AG04450 (cell line): ENCODE measurements around the gene SH3PXD2B. TPM values are rescaled to one million over a fixed set of nuclear protein-coding genes. Genes with fewer than 3 reads are reported as not detected.

Experiments
- CTCF ChIA-PET: fragments of 300-600, 350-600 bp; formaldehyde crosslinking; extraction: SDS; loops from one replicate; lab custom pipeline; 2022; ENCODE audit warnings: antibody characterized with exemption, inconsistent platforms; lab: Charles Lee
- POLR2A ChIA-PET: fragments of 350-600 bp; formaldehyde crosslinking; extraction: SDS; loops from one replicate; lab custom pipeline; 2021; ENCODE audit warnings: antibody characterized with exemption, inconsistent platforms; lab: Yijun Ruan, JAX
- DNase-seq: peaks from one replicate; pipeline ENCODE4 v3.0.0-alpha.2; 2011; ENCODE audit warnings: low read depth, low spot score
- H3K27ac ChIP-seq: one replicate; pipeline ENCODE4 v1.5.1; 2012; ENCODE audit warnings: low read depth, low read length, control low read depth
- H3K27me3 ChIP-seq: one replicate; pipeline ENCODE4 v1.6.0; 2012; ENCODE audit warnings: low read length; ENCODE audit not compliant: control insufficient read depth, insufficient read depth
- H3K4me3 ChIP-seq: 2 replicates; pipeline ENCODE4 v1.5.1; 2011; ENCODE audit warnings: mild to moderate bottlenecking, low read depth, low read length, control low read depth
- H3K9me3 ChIP-seq: 2 replicates; pipeline ENCODE4 v1.5.1; 2012; ENCODE audit warnings: low read length; ENCODE audit not compliant: control insufficient read depth, insufficient read depth
- CTCF ChIP-seq: IDR thresholded peaks from 2 replicates; pipeline ENCODE4 v1.5.1; 2011; ENCODE audit warnings: low read depth, low read length, control low read depth, inconsistent platforms
- polyA plus RNA-seq: library from polyadenylated mRNA; depleted of rRNA; stranded (reverse); fragments of >200 nt; gene quantifications from 2 replicates; pipeline ENCODE4 v1.2.3, GENCODE V29; 2011

The SH3PXD2B gene
- polyA plus RNA-seq, 1 experiment = 39.1 TPM

GRCh38 chr5:172493906-172494305, 39.6 kb upstream of the SH3PXD2B start:
- Histone ChIP-seq H3K27ac (no peak overlapping the region), H3K9me3 (no peaks in the 10 kb centered on the region), H3K4me3 (no peak overlapping the region), H3K27me3 (peaks cover 53% of the 10 kb centered on the region)
- no peak for TF ChIP-seq CTCF
- DNase-seq = no peak
- ChIA-PET POLR2A (no interaction called here), CTCF (no interaction called here)

DNA sequence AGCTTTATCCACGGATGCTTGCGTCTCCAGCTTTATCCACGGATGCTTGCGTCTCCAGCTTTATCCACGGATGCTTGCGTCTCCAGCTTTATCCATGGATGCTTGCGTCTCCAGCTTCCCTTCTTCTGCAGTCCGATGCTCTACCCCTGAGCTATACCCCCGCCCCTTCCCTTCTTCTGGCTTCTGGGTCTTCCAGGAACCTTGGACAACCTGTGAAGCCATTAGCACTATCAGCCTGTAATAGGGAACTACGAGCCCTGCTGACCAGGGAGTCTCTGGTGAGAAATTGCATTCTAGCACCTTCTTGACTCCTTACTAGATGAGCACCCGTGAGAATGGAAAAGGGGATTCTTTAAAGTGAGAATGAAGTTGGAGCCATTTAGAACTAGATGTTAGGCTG, 39.1 kb upstream of the SH3PXD2B start:
- no peak for DNase-seq
- H3K4me3 ChIP-seq = no peak overlapping the region
- no peaks in the 10 kb centered on the region for H3K9me3 ChIP-seq
- no peak overlapping the region for H3K27ac ChIP-seq
- H3K27me3 ChIP-seq = peaks cover 53% of the 10 kb centered on the region
- ChIA-PET POLR2A (no interaction called here), CTCF (no interaction called here)
- TF ChIP-seq CTCF = no peak

GRCh38 chr5:172493002-172493401, 38.7 kb upstream of the SH3PXD2B start:
- H3K9me3 ChIP-seq = no peaks in the 10 kb centered on the region; the same call in 1 of the 2 replicates
- ChIA-PET POLR2A (no interaction called here), CTCF (no interaction called here)
- no peak for DNase-seq
- no peak overlapping the region for H3K4me3 ChIP-seq
- no peak for TF ChIP-seq CTCF
- peaks cover 53% of the 10 kb centered on the region for H3K27me3 ChIP-seq
- H3K27ac ChIP-seq = no peak overlapping the region

DNA sequence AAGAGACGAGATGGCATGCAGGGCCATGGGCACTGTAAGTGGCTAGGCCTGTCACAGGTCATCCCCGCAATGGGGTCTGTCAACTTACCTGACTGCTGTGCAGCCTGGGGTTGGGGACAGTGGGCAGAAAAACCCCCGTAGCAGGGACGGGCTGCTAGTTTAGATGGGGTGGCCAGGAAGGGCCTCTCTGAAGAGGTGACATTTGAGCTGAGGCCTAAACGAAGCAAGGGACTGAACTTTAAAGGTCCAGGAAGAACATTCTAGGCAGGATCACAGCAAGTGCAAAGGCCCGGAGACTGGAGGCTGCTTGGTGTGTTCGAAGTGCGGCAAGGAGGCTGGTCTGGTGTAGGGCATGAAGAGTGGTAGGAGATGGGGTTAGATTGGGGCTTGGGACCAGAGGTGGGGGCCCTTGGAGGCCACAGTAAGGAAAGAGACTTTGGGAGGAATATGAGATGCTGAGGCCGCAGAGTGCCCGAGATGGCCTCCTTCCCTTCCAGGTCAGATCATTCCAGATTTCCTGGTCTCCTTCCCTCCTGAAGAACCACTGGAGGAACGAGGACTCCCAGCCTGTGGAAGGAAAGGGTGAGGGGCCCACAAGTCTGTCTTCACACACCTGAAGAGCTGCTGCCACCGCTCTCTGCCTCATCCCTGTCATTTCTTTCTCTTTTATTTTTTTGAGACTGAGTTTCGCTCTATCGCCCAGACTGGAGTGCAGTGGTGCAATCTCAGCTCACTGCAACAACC, 37.9 kb upstream of the SH3PXD2B start:
- Histone ChIP-seq H3K9me3 (no peaks in the 10 kb centered on the region; the same call in 1 of the 2 replicates), H3K27me3 (peaks cover 50% of the 10 kb centered on the region), H3K27ac (no peak overlapping the region), H3K4me3 (no peak overlapping the region)
- ChIA-PET CTCF (no interaction called here), POLR2A (no interaction called here)
- DNase-seq = no peak
- no peak for TF ChIP-seq CTCF

GRCh38 chr5:172491481-172491880, 37.2 kb upstream of the SH3PXD2B start:
- DNase-seq = no peak
- H3K4me3 ChIP-seq = no peak overlapping the region
- H3K9me3 ChIP-seq = no peaks in the 10 kb centered on the region; the same call in 1 of the 2 replicates
- peaks cover 42% of the 10 kb centered on the region for H3K27me3 ChIP-seq
- POLR2A ChIA-PET = no interaction called here
- no peak for TF ChIP-seq CTCF
- H3K27ac ChIP-seq = no peak overlapping the region
- CTCF ChIA-PET = no interaction called here
